HepG2 (cell line): ENCODE measurements around the gene USP32. TPM values are rescaled to one million over a fixed set of nuclear protein-coding genes. Genes with fewer than 3 reads are reported as not detected.

Source experiments
- DBP ChIP-seq: sonication (generic); formaldehyde crosslinking; IDR thresholded peaks from 2 replicates; pipeline ENCODE4 v1.4.0; 2020; ENCODE audit warnings: missing genetic modification reagents; ENCODE audit errors: not compliant biosample characterization
- ESRRA ChIP-seq: sonication (generic); formaldehyde crosslinking; IDR thresholded peaks from 2 replicates; pipeline ENCODE4 v1.5.1; 2020; ENCODE audit warnings: mild to moderate bottlenecking, low read depth, missing genetic modification reagents
- HOXA3 ChIP-seq: sonication (generic); formaldehyde crosslinking; IDR thresholded peaks from 2 replicates; pipeline ENCODE4 v1.5.0; 2020; ENCODE audit warnings: missing genetic modification reagents
- HOXA5 ChIP-seq: sonication (generic); formaldehyde crosslinking; IDR thresholded peaks from 2 replicates; pipeline ENCODE4 v1.4.0; 2020; ENCODE audit warnings: missing genetic modification reagents
- JDP2 ChIP-seq: sonication (generic); formaldehyde crosslinking; IDR thresholded peaks from 2 replicates; pipeline ENCODE4 v1.8.1; 2022; ENCODE audit warnings: missing genetic modification reagents, borderline replicate concordance
- PATZ1 ChIP-seq: sonication (generic); formaldehyde crosslinking; IDR thresholded peaks from 2 replicates; pipeline ENCODE4 v1.4.0; 2020; ENCODE audit warnings: missing genetic modification reagents
- PLSCR1 ChIP-seq: sonication (generic); formaldehyde crosslinking; IDR thresholded peaks from 2 replicates; pipeline ENCODE4 v1.5.0; 2020; ENCODE audit warnings: missing genetic modification reagents, mild to moderate bottlenecking, borderline replicate concordance
- RBM22 ChIP-seq: fragments of 200-400 bp; formaldehyde crosslinking; optimal IDR thresholded peaks from 2 replicates; pipeline ENCODE3; 2017; ENCODE audit warnings: mild to moderate bottlenecking, low read length, moderate library complexity
- SP4 ChIP-seq: sonication (generic); formaldehyde crosslinking; IDR thresholded peaks from 2 replicates; pipeline ENCODE4 v1.8.1; 2023; ENCODE audit warnings: mild to moderate bottlenecking, missing genetic modification reagents
- THAP9 ChIP-seq: sonication (generic); formaldehyde crosslinking; IDR thresholded peaks from 2 replicates; pipeline ENCODE4; 2020; ENCODE audit warnings: missing genetic modification reagents, mild to moderate bottlenecking, borderline replicate concordance
- TRIM22 ChIP-seq: fragments of 450-650 bp; IDR thresholded peaks from 2 replicates; pipeline ENCODE4 v1.6.1; 2017
- ZFP90 ChIP-seq: sonication (generic); formaldehyde crosslinking; IDR thresholded peaks from 2 replicates; pipeline ENCODE4 v1.8.0; 2022; ENCODE audit warnings: missing genetic modification reagents, mild to moderate bottlenecking, inconsistent platforms, borderline replicate concordance
- ZMAT5 ChIP-seq: sonication (generic); formaldehyde crosslinking; IDR thresholded peaks from 2 replicates; pipeline ENCODE4 v1.5.0; 2020; ENCODE audit warnings: mild to moderate bottlenecking, low read depth, missing genetic modification reagents, borderline replicate concordance
- ZNF251 ChIP-seq: sonication (generic); formaldehyde crosslinking; IDR thresholded peaks from 2 replicates; pipeline ENCODE4 v1.9.0; 2021; ENCODE audit warnings: mild to moderate bottlenecking, missing genetic modification reagents
- ZNF263 ChIP-seq: sonication (generic); formaldehyde crosslinking; IDR thresholded peaks from 2 replicates; pipeline ENCODE4 v1.4.0; 2020; ENCODE audit warnings: missing genetic modification reagents
- ZNF746 ChIP-seq: sonication (generic); formaldehyde crosslinking; IDR thresholded peaks from 2 replicates; pipeline ENCODE4 v1.8.0; 2022; ENCODE audit warnings: mild to moderate bottlenecking, missing genetic modification reagents
- ZNF761 ChIP-seq: sonication (generic); formaldehyde crosslinking; conservative IDR thresholded peaks from 2 replicates; pipeline ENCODE4 v1.4.0; 2020; ENCODE audit warnings: mild to moderate bottlenecking, missing genetic modification reagents
- ZNF768 ChIP-seq: sonication (generic); formaldehyde crosslinking; IDR thresholded peaks from 2 replicates; pipeline ENCODE4 v1.4.0; 2020; ENCODE audit warnings: missing genetic modification reagents
- ZNF777 ChIP-seq: sonication (generic); formaldehyde crosslinking; IDR thresholded peaks from 2 replicates; pipeline ENCODE4 v1.4.0; 2020; ENCODE audit warnings: missing genetic modification reagents
- polyA plus RNA-seq, 8 experiments: library from polyadenylated mRNA; depleted of rRNA in 3 of 8; stranded (reverse) in 7 of 8; unstranded in 1 of 8; fragments of >200 nt; fragmentation: Illumina TruSeq in 4 of 8; extraction: Trizol in 4 of 8; gene quantifications; 2 replicates each; pipeline versions ENCODE4 v1.2.1 to v1.2.3, GENCODE V29; 2011 to 2016; ENCODE audit warnings: low read depth in 4 of 8, missing spikeins in 1 of 8, mixed read lengths in 1 of 8; ENCODE audit not compliant: insufficient read depth in 1 of 8
- total RNA-seq, 5 experiments: library from RNA; depleted of rRNA; stranded (reverse); fragments of >200 nt; fragmentation: Illumina TruSeq; extraction: Trizol; gene quantifications; 2 replicates each; pipeline ENCODE4 v1.2.3, GENCODE V29; 2016; ENCODE audit warnings: low read depth in 1 of 5

USP32 gene
- total and polyA plus RNA-seq, 2 of the 13 experiments (the other 11 are each of a cell fraction or from before 2014, with no cell fraction given), result 24.9 to 39.9 TPM

- TF ChIP-seq SP4 (CRISPR knock-in tag), result no peak
- 0 out of 2 replicates have a peak, but pooled peaks have one; percentile 6 for TF ChIP-seq PATZ1 (CRISPR knock-in tag)
- no peak for TF ChIP-seq ZFP90 (CRISPR knock-in tag)
- no peak for TF ChIP-seq PLSCR1 (CRISPR knock-in tag)
- no peak for TF ChIP-seq ZNF251 (CRISPR knock-in tag)
- no peak; the same call in 1 of the 2 replicates for TF ChIP-seq ESRRA (CRISPR knock-in tag)
- no peak for TF ChIP-seq RBM22
- no peak for TF ChIP-seq JDP2
- no peak for TF ChIP-seq ZNF746 (CRISPR knock-in tag)
- TF ChIP-seq ZNF761 (CRISPR knock-in tag), result no peak
- TF ChIP-seq THAP9, result no peak
- no peak for TF ChIP-seq HOXA5 (CRISPR knock-in tag)
- no peak for TF ChIP-seq ZNF777 (CRISPR knock-in tag)
- TF ChIP-seq ZMAT5 (CRISPR knock-in tag), result no peak
- TF ChIP-seq ZNF768, result no peak
- TF ChIP-seq TRIM22, result no peak
- no peak for TF ChIP-seq HOXA3 (CRISPR knock-in tag)
- no peak for TF ChIP-seq DBP (CRISPR knock-in tag)
- TF ChIP-seq ZNF263 (CRISPR knock-in tag), result no peak
Observed at GRCh38 chr17:60355663-60356594, 36.0 kb downstream of the USP32 start (continued).
